ENCODE results near the gene FGD3.
"Not testable (repeated sequence)": the region's sequence is repeated elsewhere in the genome, so short reads cannot be mapped to it uniquely, and the experiment has no call there.

FGD3 gene

GRCh38 chr9:92978345-92978875 is 31.1 kb downstream of the FGD3 start:
- no peak for DNase-seq (ENCODE audit: low read depth)

DNA sequence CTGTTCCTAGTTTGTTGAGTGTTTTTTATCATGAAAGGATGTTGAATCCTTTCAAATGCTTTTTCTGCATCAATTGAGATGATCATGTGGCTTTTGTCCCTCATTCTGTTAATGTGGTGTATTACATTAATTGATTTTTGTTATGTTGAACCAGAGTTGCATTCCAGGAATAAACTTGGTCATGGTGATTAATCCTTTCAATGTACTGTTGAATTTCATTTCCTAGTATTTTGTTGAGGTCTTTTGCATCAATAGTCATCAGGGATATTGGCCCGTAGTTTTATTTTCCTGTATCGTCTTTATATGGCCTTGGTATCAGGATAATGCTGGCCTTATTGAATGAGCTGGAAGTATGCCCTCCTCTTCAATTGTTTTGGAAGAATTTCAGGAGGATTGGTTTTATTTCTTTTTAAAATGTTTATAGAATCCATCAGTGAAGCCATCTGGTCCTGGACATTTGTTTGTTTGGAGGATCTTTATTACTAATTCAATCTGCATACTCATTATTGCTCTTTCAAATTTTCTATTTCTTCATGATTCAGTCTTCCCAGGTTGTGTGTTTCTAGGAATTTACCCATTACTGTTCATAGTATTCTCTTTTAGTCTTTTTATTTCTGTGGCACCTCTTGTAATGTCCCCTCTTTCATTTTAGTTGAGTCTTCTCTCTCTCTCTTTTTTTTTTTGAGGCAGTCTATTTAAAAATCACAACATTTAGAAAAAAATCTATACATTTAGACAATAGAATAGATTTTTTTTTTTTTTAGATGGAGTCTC is 32.1 kb downstream of the FGD3 start:
- DNase-seq (ENCODE audit: low read depth) = no peak

GRCh38 chr9:92980085-92980745 is 32.9 kb downstream of the FGD3 start:
- DNase-seq (ENCODE audit: low read depth) = no peak

GRCh38 chr9:92982130-92982529 is 34.8 kb downstream of the FGD3 start:
- no peak for DNase-seq (ENCODE audit: low read depth)

GRCh38 chr9:92983984-92984589 is 36.8 kb downstream of the FGD3 start:
- no peak for DNase-seq (ENCODE audit: low read depth)

GRCh38 chr9:92984976-92985375 is 37.7 kb downstream of the FGD3 start:
- DNase-seq (ENCODE audit: low read depth) = no peak

- DNase-seq (ENCODE audit: low read depth) = no peak
These were observed 39.1 kb downstream of the FGD3 start for GRCh38 chr9:92986176-92987119.

DNA sequence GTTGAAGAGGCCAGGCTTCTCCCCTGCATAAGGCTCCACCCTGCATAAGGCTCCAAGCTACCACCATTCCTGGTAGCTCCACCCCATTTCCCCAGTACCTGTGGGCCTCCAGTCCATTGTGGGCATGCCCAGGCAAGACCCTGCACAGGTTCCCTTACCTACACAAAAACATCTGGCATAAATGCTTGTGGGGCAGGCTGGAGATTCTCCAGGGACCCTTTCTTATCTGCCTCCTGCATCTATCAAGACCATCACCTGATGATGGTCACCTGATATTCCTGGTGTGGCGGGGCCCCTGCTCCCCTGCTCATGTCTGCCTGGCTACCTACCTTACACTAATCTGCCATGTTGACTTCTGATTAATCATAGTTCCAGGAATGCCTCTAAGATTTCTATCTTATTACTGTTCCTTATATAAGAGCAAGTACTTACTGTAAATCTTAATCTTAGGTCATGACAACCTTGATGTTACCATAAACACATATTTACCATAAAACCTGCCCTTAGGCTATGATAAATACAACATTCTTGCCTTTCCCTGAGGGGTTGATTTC is 41.0 kb downstream of the FGD3 start:
- no peak for DNase-seq (ENCODE audit: low read depth)

DNA sequence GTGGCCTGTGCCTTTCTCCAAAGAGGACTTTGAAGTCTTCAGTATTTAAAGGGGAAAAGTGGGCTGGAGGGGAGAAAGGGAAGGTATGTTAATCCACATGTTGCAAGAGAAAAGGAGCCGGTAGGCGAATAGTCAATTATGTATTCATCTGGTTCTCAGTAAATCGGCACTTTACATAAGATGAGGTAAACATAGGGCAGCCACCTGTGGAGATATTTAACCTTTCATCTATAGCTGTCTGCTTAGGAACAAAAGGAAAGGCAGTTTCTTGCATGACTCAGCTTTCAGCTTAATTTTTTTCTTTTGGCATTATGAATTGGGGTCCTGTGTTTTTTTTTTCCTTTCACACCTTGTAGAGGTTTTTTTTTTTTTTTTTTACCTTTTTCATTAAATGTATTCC is 42.2 kb downstream of the FGD3 start:
- no peak for DNase-seq (ENCODE audit: low read depth)

GRCh38 chr9:92990461-92990860 is 43.1 kb downstream of the FGD3 start:
- no peak for DNase-seq (ENCODE audit: low read depth)

DNA sequence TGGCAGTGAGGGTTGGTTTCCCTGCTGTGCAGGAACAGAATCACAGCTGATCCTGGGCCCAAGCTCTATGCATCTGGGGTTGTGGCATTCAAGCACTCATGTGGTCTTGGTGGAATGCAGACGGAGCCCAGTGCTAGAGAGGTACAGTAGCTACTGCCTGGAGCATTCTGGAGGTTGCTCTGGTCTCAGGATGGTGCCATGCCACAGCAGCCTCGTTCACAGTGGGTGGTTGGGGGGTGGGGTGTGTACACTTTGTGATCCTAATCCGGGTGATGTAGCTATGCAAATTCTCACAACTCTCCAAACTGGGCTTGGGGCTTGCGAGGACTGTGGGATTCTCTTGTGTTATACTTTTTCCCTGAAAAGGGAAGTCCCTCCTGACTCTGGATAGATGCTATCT is 45.2 kb downstream of the FGD3 start:
- no peak for DNase-seq (ENCODE audit: low read depth)

DNA sequence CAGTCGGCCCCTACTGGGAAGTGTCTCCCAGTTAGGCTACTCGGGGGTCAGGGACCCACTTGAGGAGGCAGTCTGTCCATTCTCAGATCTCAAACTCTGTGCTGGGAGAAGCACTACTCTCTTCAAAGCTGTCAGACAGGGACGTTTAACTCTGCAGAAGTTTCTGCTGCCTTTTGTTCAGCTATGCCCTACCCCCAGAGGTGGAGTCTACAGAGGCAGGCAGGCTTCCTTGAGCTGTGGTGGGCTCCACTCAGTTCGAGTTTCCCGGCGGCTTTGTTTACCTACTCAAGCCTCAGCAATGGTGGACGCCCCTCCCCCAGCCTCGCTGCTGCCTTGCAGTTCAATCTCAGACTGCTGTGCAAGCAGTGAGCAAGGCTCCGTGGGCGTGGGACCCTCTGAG is 51.5 kb downstream of the FGD3 start:
- not testable (repeated sequence) for DNase-seq (ENCODE audit: low read depth)

DNA sequence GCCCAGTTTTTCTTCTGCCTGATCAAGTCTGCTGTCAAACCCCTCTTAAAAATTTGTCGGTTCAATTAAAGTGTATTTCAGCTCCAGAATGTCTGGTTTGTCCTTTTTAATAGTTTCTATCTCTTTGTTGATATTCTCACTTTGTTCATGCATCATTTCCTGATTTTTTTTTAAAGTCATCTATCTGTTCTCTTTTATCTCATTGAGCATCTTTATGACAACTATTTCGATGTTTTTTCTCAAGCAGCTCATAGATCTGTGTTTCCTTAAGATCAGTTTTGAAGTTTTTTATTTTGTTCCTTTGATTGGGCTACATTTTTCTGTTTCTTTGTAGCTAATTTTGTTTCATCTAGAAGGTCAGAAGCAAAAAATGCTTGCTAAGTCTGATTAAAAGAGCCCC is 53.7 kb downstream of the FGD3 start:
- no peak for DNase-seq (ENCODE audit: low read depth)

DNA sequence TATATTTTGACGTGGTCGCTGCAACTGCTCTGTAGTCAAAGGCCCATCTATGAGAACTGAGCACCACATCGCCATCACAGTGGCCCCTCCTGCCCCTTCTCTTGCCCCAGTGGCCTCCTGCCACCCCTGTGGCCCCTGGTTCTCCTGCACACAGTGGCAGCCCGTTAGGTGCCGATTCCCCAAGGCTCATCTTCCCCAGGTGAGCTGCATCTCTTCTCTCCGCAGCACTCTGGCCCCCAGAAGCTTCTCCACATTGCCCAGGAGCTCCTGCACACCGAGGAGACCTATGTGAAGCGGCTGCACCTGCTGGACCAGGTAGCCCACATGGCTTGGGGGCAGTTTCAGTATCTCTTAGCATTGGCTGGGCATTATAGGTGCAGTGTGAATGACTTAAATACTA is 55.4 kb downstream of the FGD3 start:
- no peak for DNase-seq (ENCODE audit: low read depth)

GRCh38 chr9:93003552-93004407 is 56.5 kb downstream of the FGD3 start:
- DNase-seq (ENCODE audit: low read depth) = no peak

- DNase-seq (ENCODE audit: low read depth) = no peak
These were observed 57.2 kb downstream of the FGD3 start for GRCh38 chr9:93004561-93004960.

GRCh38 chr9:93005876-93006275 is 58.6 kb downstream of the FGD3 start:
- DNase-seq (ENCODE audit: low read depth) = no peak

- DNase-seq (ENCODE audit: low read depth) = no peak
These were observed 60.3 kb downstream of the FGD3 start for GRCh38 chr9:93007529-93008058.

GRCh38 chr9:93008457-93008856 is 61.1 kb downstream of the FGD3 start:
- DNase-seq (ENCODE audit: low read depth) = no peak

DNA sequence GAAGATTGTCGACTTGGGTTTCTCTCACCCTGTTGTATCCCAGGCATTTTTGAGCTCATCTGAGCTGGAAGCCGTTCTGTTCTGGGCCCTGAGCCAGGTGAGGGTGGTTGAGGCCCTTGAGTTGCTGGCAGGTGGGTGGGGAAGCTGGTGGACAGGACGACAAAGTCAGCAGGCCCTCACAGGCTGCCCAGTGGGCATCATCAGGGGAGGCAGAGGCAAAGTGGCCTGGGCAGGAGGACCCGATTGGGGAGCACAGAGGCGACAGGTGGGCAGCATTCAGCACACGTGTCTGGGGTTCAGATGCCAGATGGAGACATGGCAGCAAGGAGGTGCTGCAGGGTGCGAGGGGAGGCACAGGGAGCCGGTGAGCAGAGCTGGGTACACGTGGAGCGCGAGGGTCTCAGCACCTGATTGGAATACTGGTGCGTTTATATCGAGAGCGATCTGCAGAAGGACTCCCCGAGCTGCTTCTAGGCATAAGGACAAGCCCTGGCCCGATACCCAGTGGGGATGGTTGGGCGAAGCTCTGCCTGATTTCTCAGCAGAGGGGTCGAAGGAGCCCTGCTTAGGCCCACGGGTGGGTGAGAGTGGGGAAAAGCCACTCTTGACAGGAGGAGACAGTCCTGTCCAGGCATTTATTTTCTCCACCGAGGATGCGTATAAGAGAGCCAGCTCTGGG is 62.2 kb downstream of the FGD3 start:
- no peak for DNase-seq (ENCODE audit: low read depth)

All from non-pigmented ciliary epithelial cell (primary cell).